GM21786 (cell line): ENCODE data around the gene SLC30A4.
A peak's percentile ranks its signal among the peaks of the same experiment; 100 is the strongest.
"Not testable (repeated sequence)": the region's sequence is repeated elsewhere in the genome, so short reads cannot be mapped to it uniquely, and the experiment has no call there.

Experiments used
- ATAC-seq: cut with Tn5 transposase; IDR thresholded peaks from one replicate; pipeline ENCODE4 v1.9.1; 2021; ENCODE audit not compliant: unreplicated experiment

Gene SLC30A4

DNA sequence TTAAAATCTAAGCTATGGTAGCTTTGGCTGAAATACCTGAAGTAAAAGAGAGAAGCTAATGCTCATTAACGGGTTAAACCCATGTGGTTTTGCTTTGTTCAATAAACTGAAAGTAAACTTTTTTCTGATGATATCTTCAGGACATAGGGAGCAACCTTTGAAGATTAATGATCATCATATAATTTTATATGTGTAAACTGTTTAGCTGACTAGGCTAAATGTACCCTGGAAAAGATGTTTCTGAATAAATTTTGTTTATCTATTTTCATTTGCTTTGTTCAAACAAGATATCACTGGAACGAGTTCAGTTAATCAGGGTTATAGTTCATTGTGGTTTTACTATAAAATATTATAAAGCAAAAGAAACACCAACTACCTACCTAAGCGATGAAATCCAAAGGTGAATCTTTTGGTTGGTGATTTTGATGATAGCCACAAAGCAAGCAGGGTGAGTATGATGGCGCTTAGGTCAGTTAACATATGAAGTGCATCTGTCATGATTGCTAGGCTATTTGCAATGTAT is 11.7 kb downstream of the SLC30A4 start:
- no peak for ATAC-seq

DNA sequence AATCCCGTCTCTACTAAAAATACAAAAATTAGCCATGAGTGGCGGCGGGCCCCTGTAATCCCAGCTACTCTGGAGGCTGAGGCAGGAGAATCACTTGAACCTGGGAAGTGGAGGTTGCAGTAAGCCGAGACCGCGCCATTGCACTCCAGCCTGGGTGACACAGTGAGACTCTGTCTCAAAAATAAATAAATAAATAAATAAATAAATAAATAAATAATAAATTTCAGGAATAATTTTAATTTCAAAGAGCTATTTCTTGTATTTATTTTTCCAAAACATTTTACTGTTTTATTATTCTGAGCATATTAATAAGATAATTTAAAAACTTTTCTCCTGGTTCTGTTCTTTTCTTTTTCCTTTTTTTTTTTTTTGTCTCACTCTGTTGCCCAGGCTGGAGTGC is 15.4 kb downstream of the SLC30A4 start:
- not testable (repeated sequence) for ATAC-seq

DNA sequence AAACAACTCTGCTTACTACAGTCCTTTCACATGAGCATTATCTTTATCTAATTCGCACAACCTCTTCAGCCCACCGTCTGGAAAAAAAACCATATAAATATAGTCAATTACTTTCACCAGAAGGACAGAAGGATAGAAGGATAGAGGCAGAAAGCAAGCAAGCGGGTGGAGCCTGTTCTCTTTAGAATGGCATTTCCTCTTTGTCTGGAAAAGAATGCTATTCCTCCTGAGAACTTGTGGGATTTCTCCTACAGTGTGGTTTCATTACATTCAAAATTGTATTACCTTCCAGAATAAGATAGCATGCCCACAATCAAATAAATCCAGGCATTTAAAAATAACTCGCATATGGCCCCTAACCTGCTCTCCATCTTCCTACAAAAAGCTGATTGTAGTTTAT is 23.1 kb downstream of the SLC30A4 start:
- ATAC-seq: no peak

DNA sequence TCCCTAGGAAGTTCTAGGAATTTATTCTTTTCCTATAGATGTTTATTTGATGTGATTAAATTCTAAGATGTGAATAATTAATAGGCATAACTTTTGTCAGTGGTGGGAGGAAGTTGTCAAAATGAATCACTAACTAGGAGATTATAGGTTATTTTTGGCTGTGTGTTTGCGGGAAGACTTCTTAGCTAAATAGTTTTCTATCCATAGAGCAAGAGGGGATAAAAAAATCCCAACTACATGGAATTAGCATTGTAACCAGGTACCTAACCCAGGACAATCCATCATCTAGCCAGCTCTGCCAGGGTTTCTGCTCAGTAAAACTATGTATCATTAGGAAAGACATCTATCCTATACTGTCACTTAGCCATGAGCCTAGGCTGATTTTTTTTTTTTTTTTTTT is 23.9 kb downstream of the SLC30A4 start:
- ATAC-seq: no peak

DNA sequence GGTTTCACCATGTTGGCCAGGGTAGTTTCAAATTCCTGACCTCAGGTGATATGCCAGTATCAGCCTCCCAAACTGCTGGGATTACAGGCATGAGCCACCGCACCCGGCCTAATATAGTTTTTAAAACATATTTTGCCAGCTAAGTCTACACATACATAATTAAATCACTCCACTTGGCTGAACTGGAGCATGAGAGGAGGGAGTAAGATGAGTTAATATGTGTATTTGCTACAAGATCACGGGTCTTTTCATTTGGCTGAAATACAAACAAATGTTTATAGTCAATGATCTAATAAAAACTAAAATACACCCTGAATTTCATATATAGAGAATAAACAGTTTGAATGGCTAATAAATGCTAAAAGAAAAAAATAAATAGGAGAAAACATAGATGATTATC is 25.3 kb downstream of the SLC30A4 start:
- no peak for ATAC-seq

- no peak for ATAC-seq
These were observed 25.9 kb downstream of the SLC30A4 start for GRCh38 chr15:45496658-45497057.

DNA sequence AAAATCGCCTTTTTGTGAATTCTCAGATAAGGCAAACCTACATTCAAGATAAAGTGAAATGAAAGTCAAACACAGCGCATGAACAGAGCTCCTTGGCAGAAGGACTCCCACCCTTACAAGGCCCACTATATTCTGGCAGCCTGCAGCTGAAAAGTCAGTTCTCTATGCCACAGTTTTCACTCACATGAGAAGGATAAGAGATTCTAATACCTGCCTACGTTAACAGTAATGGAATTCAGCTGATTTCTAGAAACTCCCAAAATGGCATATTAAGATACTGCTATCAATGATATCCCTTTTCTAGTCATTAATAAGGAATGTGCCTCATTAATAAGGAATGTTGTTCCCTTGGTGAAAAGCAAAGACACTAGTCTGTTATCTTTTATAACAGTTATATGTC is 27.0 kb downstream of the SLC30A4 start:
- ATAC-seq: no peak

- ATAC-seq: no peak
These were observed 32.8 kb downstream of the SLC30A4 start for GRCh38 chr15:45489690-45490238.

- ATAC-seq: no peak
These were observed 36.2 kb downstream of the SLC30A4 start for GRCh38 chr15:45486317-45486716.

DNA sequence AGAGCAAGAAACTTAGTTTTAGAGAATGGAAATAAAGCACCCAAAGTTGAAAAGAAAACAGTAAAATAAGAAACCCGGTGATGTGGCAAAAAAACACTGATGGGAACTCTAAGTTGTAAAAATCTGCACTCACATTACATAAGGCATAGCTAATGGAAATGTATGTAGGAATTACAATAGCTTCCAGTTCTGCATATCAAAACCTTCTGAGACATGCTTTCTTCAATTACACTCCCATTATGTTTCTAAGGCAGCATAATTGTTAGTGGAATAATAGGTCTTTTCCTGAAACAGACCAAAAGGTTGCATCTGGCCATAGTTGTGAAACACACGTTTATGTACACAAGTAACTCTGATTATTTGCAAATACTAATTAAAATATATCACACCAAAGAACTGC is 41.4 kb downstream of the SLC30A4 start:
- ATAC-seq: no peak

GRCh38 chr15:45476410-45476809 is 46.1 kb downstream of the SLC30A4 start:
- ATAC-seq: no peak

- ATAC-seq: no peak
These were observed 47.8 kb downstream of the SLC30A4 start for GRCh38 chr15:45474799-45475198.

- ATAC-seq: no peak
These were observed 49.5 kb downstream of the SLC30A4 start for GRCh38 chr15:45473068-45473467.

GRCh38 chr15:45471151-45471550 is 51.4 kb downstream of the SLC30A4 start:
- no peak for ATAC-seq

- ATAC-seq: no peak
These were observed 53.1 kb downstream of the SLC30A4 start for GRCh38 chr15:45469441-45469840.

DNA sequence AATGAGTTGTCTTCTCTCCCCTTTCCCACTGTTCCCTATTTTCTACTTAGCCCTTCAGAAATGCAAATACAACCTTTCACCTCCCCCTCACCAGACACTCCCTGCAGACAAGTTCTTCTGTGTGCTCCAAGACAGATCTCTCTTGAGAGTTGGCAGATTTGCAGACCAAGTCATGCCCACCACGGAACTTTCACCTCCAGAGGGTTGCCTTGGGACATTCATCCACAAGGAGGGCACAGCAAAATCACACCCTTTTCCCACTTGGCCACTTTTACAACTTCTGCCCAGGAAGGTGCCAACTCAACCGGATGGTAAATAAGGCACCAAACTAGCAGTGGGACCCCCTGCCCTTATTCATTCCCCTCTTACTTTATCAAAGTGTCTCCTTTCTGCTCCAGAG is 53.5 kb downstream of the SLC30A4 start:
- ATAC-seq: no peak

DNA sequence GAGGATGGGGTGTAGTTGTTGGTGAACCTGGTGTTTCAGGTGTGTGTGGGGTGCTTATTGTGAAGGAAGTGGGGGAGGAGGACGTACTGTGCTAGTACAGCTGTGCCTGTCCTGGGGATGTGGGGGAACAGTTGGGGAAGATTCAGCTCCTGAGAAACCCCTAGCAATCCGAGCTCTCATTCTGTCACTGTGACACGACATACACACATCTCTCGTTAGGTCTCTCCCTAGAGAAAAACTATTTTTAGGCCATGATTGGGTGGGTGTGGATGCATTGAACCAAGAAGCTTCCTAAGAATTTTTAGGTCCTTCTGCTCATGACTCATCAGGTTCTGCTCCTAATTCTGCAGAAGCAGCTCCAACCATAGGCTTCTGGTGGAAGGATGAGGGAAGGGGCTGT is 54.3 kb downstream of the SLC30A4 start:
- ATAC-seq: no peak

DNA sequence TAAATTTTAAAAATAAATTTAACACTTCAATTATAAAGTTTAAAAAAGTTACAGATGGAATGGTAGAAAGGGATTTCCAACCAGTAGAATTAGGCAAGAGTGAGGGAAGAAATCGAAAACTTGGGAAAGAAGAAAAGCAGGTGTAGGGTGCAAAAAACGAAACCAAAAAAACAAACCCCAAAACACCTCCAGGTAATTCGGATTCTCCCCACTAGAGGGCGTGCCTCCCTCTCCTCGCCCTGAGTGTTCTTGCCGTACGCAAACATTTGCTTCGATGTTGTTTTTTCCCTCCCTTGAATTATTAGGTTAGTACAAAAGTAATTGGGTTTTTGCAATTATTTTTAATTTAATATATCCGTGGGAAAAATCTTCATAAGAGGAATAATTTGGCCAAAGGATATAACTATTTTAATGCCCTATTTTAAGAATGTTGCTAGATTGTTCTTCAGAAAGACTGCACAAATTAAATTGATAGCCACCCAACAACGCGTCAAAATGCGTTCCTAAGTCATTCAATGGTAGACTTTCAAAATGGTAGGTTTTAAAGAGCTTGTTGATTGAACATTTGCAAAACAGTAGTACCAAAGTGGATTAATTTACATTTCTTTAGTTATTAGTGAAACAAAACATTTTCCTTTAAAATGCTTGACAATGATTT is 63.7 kb downstream of the SLC30A4 start:
- no peak for ATAC-seq

DNA sequence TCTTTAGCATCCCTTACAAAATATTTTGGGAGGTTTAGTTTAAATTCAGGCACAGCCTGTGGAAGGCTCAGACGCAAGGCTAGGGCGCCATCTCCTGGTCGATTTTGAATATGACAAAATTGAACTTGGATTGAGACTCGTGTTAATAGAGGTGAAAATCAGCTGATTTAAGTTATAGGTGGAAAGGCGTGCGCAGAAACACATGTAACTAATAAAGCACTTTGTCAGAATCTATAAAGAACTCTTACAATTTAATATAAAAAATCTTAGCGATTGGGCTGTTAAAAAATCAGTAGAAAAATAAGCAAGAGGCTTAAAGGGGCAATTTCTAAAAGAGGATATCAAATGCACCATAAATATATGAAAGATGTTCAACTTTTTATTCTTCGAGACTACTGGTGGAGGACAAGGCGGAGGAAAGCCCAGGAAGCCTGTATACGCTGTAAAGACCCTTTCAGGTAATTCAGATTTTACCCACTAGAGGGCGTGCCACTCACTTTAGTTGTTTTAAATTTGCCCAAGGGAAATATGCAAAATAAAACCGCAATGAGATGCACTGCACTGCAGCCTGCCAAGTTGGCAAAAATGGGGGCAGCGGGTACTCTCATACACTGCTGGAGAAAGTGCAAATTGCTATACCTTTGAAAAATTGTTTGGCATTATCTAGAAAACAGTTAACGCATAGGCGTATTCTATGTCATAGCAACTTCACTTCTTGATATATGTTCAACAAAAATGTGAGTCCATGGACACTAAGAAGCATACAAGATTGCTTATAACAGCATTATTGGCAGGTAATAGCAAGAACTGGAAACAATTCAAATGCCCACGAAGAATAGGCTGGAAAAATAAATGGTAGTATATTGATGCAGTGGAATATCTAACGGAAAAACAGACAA is 64.7 kb downstream of the SLC30A4 start:
- ATAC-seq: peak; percentile 40

- ATAC-seq: no peak
These were observed 65.3 kb downstream of the SLC30A4 start for GRCh38 chr15:45457220-45457619.

DNA sequence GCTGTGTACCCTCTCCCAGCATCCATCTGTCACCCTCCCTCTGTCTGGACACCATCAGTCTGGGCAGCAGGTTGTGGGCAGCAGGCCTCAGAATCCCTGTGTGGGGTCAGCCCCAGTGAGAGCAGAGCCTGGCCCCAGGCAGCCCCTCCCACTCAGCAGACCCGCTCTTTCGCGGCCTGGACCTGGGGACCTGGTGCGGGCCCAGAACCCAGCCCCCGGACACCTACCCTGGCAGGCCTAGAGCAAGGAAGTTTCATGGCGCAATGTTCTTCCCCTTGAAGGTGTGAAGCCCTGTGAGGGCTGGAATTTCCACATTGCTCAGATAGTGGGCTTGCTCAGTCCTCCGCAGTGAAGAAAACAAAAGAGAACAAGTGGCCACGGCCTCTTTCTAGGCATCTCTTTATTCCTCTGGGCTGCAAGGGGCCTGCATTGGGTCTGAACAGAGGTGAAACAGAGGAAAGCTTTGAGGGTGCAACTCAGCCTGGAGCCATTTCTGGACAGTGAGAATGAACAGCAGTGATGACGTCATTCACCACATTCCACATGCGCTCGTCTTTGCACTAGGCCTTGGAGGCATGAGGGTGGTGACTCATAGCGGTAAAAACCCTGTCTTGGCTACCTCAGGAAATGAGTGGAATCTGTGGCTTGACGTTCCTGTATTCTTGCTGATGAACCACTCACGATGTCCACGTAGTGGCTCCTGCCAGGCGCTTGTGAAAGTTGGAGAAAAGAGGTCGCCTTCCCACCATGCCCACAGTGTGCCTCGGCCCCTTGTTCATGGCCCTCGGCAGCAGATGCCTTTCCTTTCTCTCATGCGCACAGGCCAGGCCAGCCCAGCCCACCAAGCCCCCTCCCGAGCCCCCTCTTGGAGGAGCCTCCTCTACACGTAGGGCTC is 66.1 kb downstream of the SLC30A4 start:
- no peak for ATAC-seq
